Neural cell (in vitro differentiated cells): ENCODE results near the gene CCNDBP1. TPM values are rescaled to one million over a fixed set of nuclear protein-coding genes. Genes with fewer than 3 reads are reported as not detected.
"Not testable (repeated sequence)": the region's sequence is repeated elsewhere in the genome, so short reads cannot be mapped to it uniquely, and the experiment has no call there.

Experiments
- H2AFZ ChIP-seq: fragments of 200-600, 300-800 bp; sonication (generic), shearing (Covaris generic); 2 replicates; pipeline ENCODE4 v1.6.0; 2014; ENCODE audit warnings: low read depth, mild to moderate bottlenecking, antibody characterized with exemption, low read length, moderate library complexity
- H3F3A ChIP-seq: fragments of 200-600 bp; shearing (Covaris generic); 2 replicates; pipeline ENCODE4 v1.6.1; 2016; ENCODE audit warnings: mild to moderate bottlenecking, moderate library complexity, mixed read lengths, antibody characterized with exemption, low read length; ENCODE audit not compliant: insufficient read depth, poor library complexity, severe bottlenecking
- H3K27ac ChIP-seq: fragments of 200-600, 300-800 bp; sonication (generic), shearing (Covaris generic); 2 replicates; pipeline ENCODE4 v1.5.1; 2014; ENCODE audit warnings: mild to moderate bottlenecking, low read length, moderate library complexity
- H3K27me3 ChIP-seq: fragments of 300-800, 200-600 bp; sonication (generic), shearing (Covaris generic); 2 replicates; pipeline ENCODE4 v1.6.0; 2014; ENCODE audit warnings: mild to moderate bottlenecking, low read depth, low read length, moderate library complexity; ENCODE audit not compliant: insufficient read depth
- H3K36me3 ChIP-seq: fragments of 300-800, 200-600 bp; sonication (generic), shearing (Covaris generic); 2 replicates; pipeline ENCODE4 v1.5.1; 2014; ENCODE audit warnings: mild to moderate bottlenecking, antibody characterized with exemption, low read length, moderate library complexity; ENCODE audit not compliant: insufficient read depth
- H3K4me2 ChIP-seq: fragments of 300-800, 200-600 bp; sonication (generic), shearing (Covaris generic); 2 replicates; pipeline ENCODE4 v1.6.0; 2014; ENCODE audit warnings: mild to moderate bottlenecking, low read length
- H3K4me3 ChIP-seq: fragments of 300-800, 200-600 bp; sonication (generic), shearing (Covaris generic); 2 replicates; pipeline ENCODE4 v1.5.1; 2014; ENCODE audit warnings: mild to moderate bottlenecking, low read length, moderate library complexity
- H3K79me2 ChIP-seq: fragments of 200-600 bp; shearing (Covaris generic); replicated peaks from 2 replicates; pipeline ENCODE4 v1.6.0; 2014; ENCODE audit warnings: mild to moderate bottlenecking, low read length, moderate library complexity; ENCODE audit not compliant: insufficient read depth
- H3K9ac ChIP-seq: fragments of 300-800, 200-600 bp; sonication (generic), shearing (Covaris generic); 2 replicates; pipeline ENCODE4 v1.6.1; 2016; ENCODE audit warnings: mild to moderate bottlenecking, low read length, mixed read lengths
- H3K9me2 ChIP-seq: fragments of 200-600 bp; shearing (Covaris generic); 2 replicates; pipeline ENCODE4 v1.6.1; 2016; ENCODE audit warnings: mild to moderate bottlenecking, low read length, mixed read lengths; ENCODE audit not compliant: insufficient read depth
- H3K9me3 ChIP-seq: fragments of 200-600, 300-800 bp; sonication (generic), shearing (Covaris generic); 2 replicates; pipeline ENCODE4 v1.6.1; 2016; ENCODE audit warnings: mild to moderate bottlenecking, mixed run types, low read length, moderate library complexity, mixed read lengths
- H4K20me1 ChIP-seq: fragments of 200-600 bp; shearing (Covaris generic); 2 replicates; pipeline ENCODE4 v1.6.1; 2016; ENCODE audit warnings: mild to moderate bottlenecking, mixed run types; ENCODE audit not compliant: insufficient read depth
- EP300 ChIP-seq: fragments of 450-650 bp; conservative IDR thresholded peaks from 2 replicates; pipeline ENCODE4 v1.6.1; 2014; ENCODE audit warnings: antibody characterized with exemption, mild to moderate bottlenecking, moderate library complexity; ENCODE audit not compliant: poor library complexity, severe bottlenecking
- EZH2 ChIP-seq: fragments of 200-600, 300-800 bp; shearing (Covaris generic), sonication (generic); IDR thresholded peaks from 2 replicates; pipeline ENCODE4 v1.6.1; 2014; ENCODE audit warnings: antibody characterized with exemption, low read length, borderline replicate concordance, mild to moderate bottlenecking; ENCODE audit not compliant: insufficient read depth, poor library complexity, severe bottlenecking
- MXI1 ChIP-seq: fragments of 450-650 bp; conservative IDR thresholded peaks from 2 replicates; pipeline ENCODE4 v1.6.1; 2014; ENCODE audit warnings: antibody characterized with exemption, mild to moderate bottlenecking; ENCODE audit not compliant: poor library complexity, severe bottlenecking
- POLR2AphosphoS5 ChIP-seq: IDR thresholded peaks from 2 replicates; pipeline ENCODE4 v1.6.1; 2012
- RAD21 ChIP-seq: fragments of 450-650 bp; conservative IDR thresholded peaks from 2 replicates; pipeline ENCODE4 v1.6.1; 2014; ENCODE audit warnings: antibody characterized with exemption, mild to moderate bottlenecking, moderate library complexity
- REST ChIP-seq: IDR thresholded peaks from 2 replicates; pipeline ENCODE4 v1.6.1; 2012; ENCODE audit warnings: borderline replicate concordance
- SMC3 ChIP-seq: fragments of 450-650 bp; conservative IDR thresholded peaks from 2 replicates; pipeline ENCODE4 v1.6.1; 2014; ENCODE audit warnings: antibody characterized with exemption, mild to moderate bottlenecking, moderate library complexity; ENCODE audit not compliant: poor library complexity
- TAF1 ChIP-seq: IDR thresholded peaks from 2 replicates; pipeline ENCODE4 v1.6.1; 2012; ENCODE audit warnings: low read depth
- polyA plus RNA-seq: library from polyadenylated mRNA; depleted of rRNA; stranded (reverse); fragments of >200 nt; gene quantifications from 2 replicates; pipeline ENCODE4 v1.2.3, GENCODE V29; 2014
- TF ChIP-seq, protein P1 (sequence below): fragments of 450-650 bp; IDR thresholded peaks from 2 replicates; pipeline ENCODE4 v1.5.1; 2014; ENCODE audit warnings: antibody characterized with exemption, mild to moderate bottlenecking, moderate library complexity; ENCODE audit not compliant: poor library complexity, severe bottlenecking

Gene CCNDBP1
- polyA plus RNA-seq, 1 donor from 2014 or later, result 67.6 TPM

DNA sequence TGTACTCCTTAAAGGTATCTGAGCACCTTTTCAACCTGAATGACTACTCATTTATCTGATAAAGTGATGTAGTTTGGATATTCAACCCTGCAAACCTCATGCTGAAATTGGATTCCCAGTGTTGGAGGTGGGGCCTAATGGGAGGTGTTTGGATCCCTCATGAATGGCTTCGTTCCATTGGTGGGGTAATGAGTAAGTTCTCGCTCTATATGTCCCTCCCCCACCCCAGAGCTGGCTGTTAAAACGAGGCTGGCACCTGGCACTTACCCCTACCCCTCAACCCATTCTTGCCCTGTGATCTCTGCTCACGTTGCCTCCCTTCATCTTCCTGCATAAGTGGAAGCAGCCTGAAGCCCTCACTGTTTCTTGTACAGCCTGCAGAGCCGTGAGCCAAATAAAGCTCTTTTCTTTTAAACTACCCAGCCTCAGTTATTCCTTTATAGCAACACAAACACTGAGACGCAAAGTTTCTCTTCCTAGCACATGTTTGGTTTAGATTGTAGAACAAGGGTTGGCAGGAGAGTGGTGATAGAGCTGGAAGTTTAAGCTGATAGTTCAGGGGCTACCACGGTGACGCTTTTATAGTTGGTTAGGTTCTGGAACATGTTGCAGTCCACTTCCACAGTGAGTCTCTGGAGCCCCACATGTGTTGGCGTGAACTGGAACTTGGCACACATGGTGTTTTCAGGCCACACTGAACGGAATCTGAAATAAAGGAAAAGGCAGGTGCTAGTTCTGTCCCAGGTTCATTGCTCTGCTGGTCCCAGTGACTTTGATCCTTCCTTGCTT, 11.8 kb downstream of the CCNDBP1 start:
- Histone ChIP-seq H3K4me2 (no peak overlapping the region), H3K4me3 (no peak overlapping the region), H3K9me3 (no peaks in the 10 kb centered on the region), H3K9me2 (no peaks in the 10 kb centered on the region), H3K27ac (no peak overlapping the region), H3K9ac (no peak overlapping the region), H3K79me2 (no peaks in the 10 kb centered on the region), H3K36me3 (no peaks in the 10 kb centered on the region), H4K20me1 (no peaks in the 10 kb centered on the region), H3F3A (no peaks in the 10 kb centered on the region), H3K27me3 (no peaks in the 10 kb centered on the region), H2AFZ (no peak overlapping the region)
- TF ChIP-seq RAD21 (no peak), POLR2AphosphoS5 (no peak), REST (no peak), SMC3 (no peak), EZH2 (no peak), MXI1 (no peak), TAF1 (no peak), EP300 (no peak)
- TF ChIP-seq, protein P1, sequence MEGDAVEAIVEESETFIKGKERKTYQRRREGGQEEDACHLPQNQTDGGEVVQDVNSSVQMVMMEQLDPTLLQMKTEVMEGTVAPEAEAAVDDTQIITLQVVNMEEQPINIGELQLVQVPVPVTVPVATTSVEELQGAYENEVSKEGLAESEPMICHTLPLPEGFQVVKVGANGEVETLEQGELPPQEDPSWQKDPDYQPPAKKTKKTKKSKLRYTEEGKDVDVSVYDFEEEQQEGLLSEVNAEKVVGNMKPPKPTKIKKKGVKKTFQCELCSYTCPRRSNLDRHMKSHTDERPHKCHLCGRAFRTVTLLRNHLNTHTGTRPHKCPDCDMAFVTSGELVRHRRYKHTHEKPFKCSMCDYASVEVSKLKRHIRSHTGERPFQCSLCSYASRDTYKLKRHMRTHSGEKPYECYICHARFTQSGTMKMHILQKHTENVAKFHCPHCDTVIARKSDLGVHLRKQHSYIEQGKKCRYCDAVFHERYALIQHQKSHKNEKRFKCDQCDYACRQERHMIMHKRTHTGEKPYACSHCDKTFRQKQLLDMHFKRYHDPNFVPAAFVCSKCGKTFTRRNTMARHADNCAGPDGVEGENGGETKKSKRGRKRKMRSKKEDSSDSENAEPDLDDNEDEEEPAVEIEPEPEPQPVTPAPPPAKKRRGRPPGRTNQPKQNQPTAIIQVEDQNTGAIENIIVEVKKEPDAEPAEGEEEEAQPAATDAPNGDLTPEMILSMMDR, result no peak

GRCh38 chr15:43197773-43198172, 12.6 kb downstream of the CCNDBP1 start:
- H3K4me3 ChIP-seq, H2AFZ ChIP-seq, H3K9ac ChIP-seq, H3K9me3 ChIP-seq, H3K9me2 ChIP-seq, H3F3A ChIP-seq, H3K27ac ChIP-seq, H3K36me3 ChIP-seq, H3K27me3 ChIP-seq, H4K20me1 ChIP-seq, H3K79me2 ChIP-seq, H3K4me2 ChIP-seq: not testable (repeated sequence)

GRCh38 chr15:43198556-43198955, 13.4 kb downstream of the CCNDBP1 start:
- not testable (repeated sequence) for H3K9ac ChIP-seq, H3K79me2 ChIP-seq, H3K4me3 ChIP-seq, H4K20me1 ChIP-seq, H3K4me2 ChIP-seq, H3F3A ChIP-seq, H3K27ac ChIP-seq, H2AFZ ChIP-seq, H3K36me3 ChIP-seq, H3K9me3 ChIP-seq, H3K27me3 ChIP-seq, H3K9me2 ChIP-seq
